Rectal smooth muscle tissue (tissue), 1 donor: Measurements from ENCODE around the gene MARS1.

Source experiments
- H3K27ac ChIP-seq: one replicate; pipeline ENCODE4 v1.7.0; 2013; ENCODE audit warnings: low read depth, low read length, inconsistent platforms
- H3K27me3 ChIP-seq: one replicate; pipeline ENCODE4 v1.7.0; 2013; ENCODE audit warnings: low read length; ENCODE audit not compliant: control insufficient read depth, insufficient read depth
- H3K36me3 ChIP-seq: one replicate; pipeline ENCODE4 v1.7.0; 2013; ENCODE audit warnings: low read length; ENCODE audit not compliant: control insufficient read depth, insufficient read depth
- H3K4me1 ChIP-seq: one replicate; pipeline ENCODE4 v1.7.0; 2013; ENCODE audit warnings: low read length; ENCODE audit not compliant: control insufficient read depth, insufficient read depth
- H3K4me3 ChIP-seq: one replicate; pipeline ENCODE4 v1.7.0; 2013; ENCODE audit warnings: low read length
- H3K9ac ChIP-seq: one replicate; pipeline ENCODE4 v1.7.0; 2013; ENCODE audit warnings: low read length

The MARS1 gene

DNA sequence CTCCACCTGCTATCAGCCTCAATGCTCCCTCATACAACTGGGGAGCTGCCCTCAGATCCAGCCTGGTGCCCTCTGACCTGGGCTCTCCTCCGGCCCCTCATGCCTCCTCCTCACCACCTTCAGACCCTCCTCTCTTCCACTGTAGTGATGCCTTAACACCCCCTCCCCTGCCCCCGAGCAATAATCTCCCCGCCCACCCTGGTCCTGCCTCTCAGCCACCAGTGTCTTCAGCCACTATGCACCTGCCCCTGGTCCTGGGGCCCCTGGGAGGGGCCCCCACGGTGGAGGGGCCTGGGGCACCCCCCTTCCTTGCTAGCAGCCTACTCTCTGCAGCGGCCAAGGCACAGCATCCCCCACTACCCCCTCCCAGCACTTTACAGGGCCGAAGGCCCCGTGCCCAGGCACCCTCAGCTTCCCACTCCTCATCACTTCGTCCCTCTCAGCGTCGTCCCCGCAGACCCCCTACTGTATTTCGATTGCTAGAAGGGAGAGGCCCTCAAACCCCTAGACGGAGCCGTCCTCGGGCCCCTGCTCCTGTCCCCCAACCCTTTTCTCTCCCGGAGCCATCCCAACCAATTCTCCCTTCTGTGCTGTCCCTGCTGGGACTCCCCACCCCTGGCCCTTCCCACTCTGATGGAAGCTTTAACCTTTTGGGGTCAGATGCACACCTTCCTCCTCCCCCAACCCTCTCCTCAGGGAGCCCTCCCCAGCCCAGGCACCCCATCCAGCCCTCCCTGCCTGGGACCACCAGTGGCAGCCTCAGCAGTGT lies 37.9 kb downstream of the MARS1 start:
- H3K27me3 ChIP-seq: no peaks in the 10 kb centered on the region
- H3K4me3 ChIP-seq: no peak overlapping the region
- H3K36me3 ChIP-seq: peaks cover 26% of the 10 kb centered on the region
- H3K9ac ChIP-seq: no peak overlapping the region
- H3K27ac ChIP-seq: no peak overlapping the region
- peaks cover 24% of the 10 kb centered on the region for H3K4me1 ChIP-seq

DNA sequence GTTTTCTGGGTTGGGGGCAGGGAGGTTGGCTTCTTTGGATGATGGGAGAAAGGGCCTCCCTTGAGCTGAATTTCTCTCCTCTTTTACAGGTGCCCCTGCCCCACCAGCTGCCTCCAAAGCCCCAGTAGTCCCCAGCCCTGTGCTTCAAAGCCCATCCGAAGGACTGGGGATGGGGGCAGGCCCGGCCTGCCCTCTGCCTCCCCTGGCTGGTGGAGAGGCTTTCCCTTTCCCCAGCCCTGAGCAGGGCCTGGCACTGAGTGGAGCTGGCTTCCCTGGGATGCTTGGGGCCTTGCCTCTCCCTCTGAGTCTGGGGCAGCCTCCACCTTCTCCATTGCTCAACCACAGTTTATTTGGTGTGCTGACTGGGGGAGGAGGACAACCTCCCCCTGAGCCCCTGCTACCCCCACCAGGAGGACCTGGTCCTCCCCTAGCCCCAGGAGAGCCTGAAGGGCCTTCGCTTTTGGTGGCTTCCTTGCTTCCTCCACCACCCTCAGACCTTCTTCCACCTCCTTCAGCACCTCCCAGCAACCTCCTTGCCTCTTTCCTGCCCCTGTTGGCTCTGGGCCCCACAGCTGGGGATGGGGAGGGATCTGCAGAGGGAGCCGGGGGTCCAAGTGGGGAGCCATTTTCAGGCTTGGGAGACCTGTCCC lies 38.7 kb downstream of the MARS1 start:
- Histone ChIP-seq H3K4me3 (no peak overlapping the region), H3K4me1 (peaks cover 16% of the 10 kb centered on the region), H3K27ac (no peak overlapping the region), H3K9ac (no peak overlapping the region), H3K36me3 (peaks cover 30% of the 10 kb centered on the region), H3K27me3 (no peaks in the 10 kb centered on the region)

DNA sequence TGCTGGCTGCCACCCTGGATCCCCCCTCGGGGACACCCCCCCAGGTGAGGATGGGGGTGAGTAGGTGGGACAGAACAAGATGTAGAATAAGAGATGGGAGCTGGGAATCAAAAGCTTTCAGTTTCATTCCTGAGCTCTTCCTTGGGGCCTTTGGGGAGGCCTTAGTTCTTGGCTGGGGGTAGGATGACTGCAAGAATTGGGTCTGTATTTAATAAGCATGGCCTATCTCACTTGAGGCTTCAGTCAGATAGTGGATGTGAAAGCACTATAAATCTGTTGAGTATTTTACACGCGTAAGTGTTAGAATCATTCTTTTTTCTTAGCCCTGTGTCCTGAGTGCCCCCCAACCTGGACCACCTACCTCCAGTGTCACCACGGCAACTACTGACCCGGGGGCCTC lies 39.3 kb downstream of the MARS1 start:
- Histone ChIP-seq H3K27ac (no peak overlapping the region), H3K4me1 (peaks cover 10% of the 10 kb centered on the region), H3K36me3 (peaks cover 36% of the 10 kb centered on the region)

DNA sequence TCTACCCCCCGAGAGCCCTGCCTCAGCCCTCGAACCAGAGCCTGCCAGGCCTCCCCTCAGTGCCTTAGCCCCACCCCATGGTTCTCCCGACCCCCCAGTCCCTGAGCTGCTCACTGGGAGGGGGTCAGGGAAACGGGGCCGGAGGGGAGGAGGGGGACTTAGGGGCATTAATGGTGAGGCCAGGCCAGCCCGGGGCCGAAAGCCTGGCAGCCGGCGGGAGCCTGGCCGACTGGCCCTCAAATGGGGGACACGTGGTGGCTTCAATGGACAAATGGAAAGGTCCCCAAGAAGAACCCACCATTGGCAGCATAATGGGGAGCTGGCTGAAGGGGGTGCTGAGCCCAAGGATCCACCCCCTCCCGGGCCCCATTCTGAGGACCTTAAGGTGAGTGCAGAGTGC lies 40.3 kb downstream of the MARS1 start:
- Histone ChIP-seq H3K4me3 (no peak overlapping the region), H3K9ac (no peak overlapping the region), H3K27me3 (no peaks in the 10 kb centered on the region), H3K4me1 (peaks cover 10% of the 10 kb centered on the region), H3K27ac (no peak overlapping the region), H3K36me3 (peaks cover 46% of the 10 kb centered on the region)

More for the DNA sequence above, 39.3 kb downstream of the MARS1 start:
- Histone ChIP-seq H3K27me3 (no peaks in the 10 kb centered on the region), H3K4me3 (no peak overlapping the region), H3K9ac (no peak overlapping the region)

DNA sequence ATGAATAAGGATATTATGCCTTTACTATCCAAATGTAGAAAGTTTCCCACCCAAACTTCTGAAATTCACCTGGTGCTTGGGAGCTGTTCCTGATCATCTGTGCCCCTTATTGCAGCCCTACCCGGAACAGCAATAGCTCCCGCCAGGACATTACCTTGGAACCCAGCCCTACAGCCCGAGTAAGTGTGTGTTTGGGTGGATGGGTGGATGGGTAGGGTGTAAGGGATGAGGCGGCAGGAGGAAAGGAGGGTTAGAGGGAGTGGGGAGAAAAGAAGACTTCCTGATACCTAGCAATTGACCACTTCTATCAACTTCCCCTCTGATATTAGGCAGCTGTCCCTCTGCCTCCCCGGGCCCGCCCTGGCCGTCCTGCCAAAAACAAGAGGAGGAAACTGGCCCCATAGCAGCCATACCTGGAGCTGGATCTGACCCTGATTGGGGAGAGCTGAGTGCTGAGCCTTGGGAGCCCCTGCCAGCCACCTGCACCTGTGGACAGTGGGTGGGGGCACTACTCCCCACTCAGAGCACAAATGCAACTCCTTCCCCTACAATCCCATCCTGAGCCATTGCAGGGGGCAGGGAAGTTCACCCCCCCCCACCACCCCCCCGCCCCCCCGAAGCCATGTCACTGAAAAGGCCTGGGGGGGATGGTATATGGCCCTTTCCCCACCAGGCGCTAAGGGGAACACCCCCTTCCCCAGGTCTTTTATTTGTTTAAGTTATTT lies 41.1 kb downstream of the MARS1 start:
- Histone ChIP-seq H3K4me3 (no peak overlapping the region), H3K36me3 (peaks cover 51% of the 10 kb centered on the region), H3K4me1 (peaks cover 3% of the 10 kb centered on the region), H3K27ac (no peak overlapping the region), H3K9ac (no peak overlapping the region), H3K27me3 (no peaks in the 10 kb centered on the region)

DNA sequence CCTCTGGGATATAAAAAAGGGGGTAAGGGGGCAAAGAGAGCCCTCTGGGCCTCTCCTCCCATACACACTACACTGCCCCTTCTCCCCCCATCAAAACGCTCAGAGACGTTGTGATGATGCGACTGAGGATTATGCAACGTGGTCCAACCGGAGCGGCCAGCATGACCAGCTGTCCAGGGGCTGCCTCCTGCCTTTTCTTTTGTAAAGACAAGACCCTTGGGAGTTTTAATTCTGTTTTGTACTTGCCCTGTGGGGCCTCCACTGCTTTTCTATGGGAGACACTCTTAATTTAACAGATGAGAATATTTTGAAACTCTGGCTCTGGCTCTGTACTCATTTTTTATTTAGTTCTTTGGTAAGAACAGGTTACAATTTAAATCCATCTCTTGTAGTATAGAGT lies 42.0 kb downstream of the MARS1 start:
- Histone ChIP-seq H3K27ac (no peak overlapping the region), H3K36me3 (peaks cover 58% of the 10 kb centered on the region)

DNA sequence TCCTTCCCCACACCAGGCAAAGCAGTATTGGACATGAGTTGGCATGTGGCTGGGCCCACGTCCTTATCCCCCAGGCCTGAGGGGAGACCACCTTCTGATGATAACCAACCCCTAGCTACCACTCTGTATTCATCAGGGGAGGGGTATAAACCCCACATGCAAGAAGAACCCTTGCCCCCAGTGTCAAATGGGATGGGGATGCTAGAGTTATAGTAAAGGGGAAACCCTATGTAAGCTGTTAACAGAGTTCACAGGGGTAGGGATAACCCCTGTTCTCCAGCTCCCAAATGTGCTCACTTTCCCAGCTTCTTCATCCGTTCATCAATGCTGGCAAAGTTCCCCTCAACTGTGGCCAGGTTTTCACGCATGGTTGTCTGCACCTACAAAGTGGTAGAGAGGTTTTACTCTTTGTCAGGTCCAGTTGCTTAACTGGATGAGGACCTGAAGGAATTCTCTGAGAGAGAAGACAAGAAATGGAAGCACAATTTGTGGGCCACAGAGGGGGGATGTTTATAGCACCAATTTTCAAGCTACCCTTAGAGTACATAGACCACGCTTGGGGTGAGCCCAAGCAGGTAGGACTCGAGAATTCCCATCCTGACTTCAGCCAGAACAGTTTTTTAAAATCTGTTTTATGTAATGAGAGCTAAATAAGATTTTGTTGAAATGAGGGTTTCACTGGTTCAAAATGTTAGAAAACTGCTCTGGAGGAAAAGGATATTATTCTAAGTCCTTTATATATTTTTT lies 42.7 kb downstream of the MARS1 start:
- no peak overlapping the region for H3K27ac ChIP-seq
- H3K4me1 ChIP-seq: no peaks in the 10 kb centered on the region
- H3K27me3 ChIP-seq: no peaks in the 10 kb centered on the region
- H3K36me3 ChIP-seq: peaks cover 61% of the 10 kb centered on the region
- H3K9ac ChIP-seq: no peak overlapping the region
- no peak overlapping the region for H3K4me3 ChIP-seq

More for the DNA sequence above, 42.0 kb downstream of the MARS1 start:
- Histone ChIP-seq H3K4me1 (no peaks in the 10 kb centered on the region), H3K4me3 (no peak overlapping the region), H3K27me3 (no peaks in the 10 kb centered on the region), H3K9ac (no peak overlapping the region)

DNA sequence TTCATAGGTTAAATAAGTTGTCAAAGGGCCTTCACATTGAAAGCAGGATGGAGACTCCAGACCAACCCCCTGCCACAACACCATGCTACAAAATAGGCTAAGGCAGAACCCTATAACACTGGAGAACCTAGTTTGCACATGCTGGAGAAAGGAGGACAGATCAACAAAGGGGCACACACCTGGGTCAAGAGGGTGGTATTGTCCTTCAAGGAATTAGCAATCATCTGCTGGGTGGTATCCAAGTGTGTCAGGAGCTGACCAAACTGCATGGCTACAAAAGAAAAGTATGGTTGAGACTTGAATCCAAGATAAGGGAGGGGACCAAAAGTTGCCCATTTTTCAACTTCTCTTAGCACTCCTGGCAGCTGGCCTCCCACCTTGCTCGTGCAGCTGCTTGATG lies 44.0 kb downstream of the MARS1 start:
- H3K27ac ChIP-seq: no peak overlapping the region

DNA sequence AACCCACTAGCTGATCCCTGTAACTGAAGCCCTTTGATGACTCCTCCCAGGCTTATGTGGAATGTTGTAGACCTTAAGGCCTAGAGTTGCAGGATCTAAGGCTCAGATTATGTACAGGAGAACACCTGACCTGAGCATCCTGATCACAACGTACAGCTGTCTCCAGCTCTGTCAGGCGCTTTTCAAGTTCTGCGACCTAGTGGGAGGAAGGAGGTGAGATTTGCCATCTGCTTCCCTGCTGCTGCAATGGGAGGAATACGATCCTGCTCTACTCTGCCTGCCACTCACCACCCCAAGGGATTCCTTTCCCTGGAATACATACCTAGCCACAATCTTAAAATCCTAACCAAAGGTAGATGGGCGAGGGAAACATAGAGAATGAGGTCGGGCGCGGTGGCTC lies 45.2 kb downstream of the MARS1 start:
- H3K36me3 ChIP-seq: peaks cover 53% of the 10 kb centered on the region
- H3K4me1 ChIP-seq: no peaks in the 10 kb centered on the region

More for the DNA sequence above, 44.0 kb downstream of the MARS1 start:
- no peak overlapping the region for H3K9ac ChIP-seq
- H3K36me3 ChIP-seq: peaks cover 56% of the 10 kb centered on the region
- H3K4me3 ChIP-seq: no peak overlapping the region
- no peaks in the 10 kb centered on the region for H3K4me1 ChIP-seq
- no peaks in the 10 kb centered on the region for H3K27me3 ChIP-seq

DNA sequence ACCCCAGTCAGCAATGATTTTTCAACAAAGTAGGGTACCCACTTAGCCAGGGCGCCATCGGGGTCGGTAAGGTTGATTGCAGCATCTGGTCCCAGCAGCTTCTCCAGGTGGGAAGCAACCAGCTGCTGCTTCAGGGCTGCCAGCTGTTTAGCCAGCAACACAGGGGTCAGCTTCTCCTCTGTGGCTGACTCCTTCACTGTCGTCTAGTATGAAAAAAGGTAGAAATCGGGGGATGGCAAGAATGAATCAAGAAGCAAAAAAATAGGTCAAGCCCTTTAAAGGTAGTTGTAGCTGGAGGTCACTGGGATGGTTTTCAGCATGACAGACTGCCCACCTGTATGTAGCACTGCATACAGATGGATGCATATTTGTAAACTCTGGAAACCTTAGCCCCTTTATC lies 46.4 kb downstream of the MARS1 start:
- no peak overlapping the region for H3K4me3 ChIP-seq
- no peak overlapping the region for H3K27ac ChIP-seq
- no peaks in the 10 kb centered on the region for H3K27me3 ChIP-seq
- H3K9ac ChIP-seq: no peak overlapping the region
- H3K4me1 ChIP-seq: no peaks in the 10 kb centered on the region
- H3K36me3 ChIP-seq: peaks cover 57% of the 10 kb centered on the region

More for the DNA sequence above, 45.2 kb downstream of the MARS1 start:
- no peaks in the 10 kb centered on the region for H3K27me3 ChIP-seq
- H3K9ac ChIP-seq: no peak overlapping the region
- no peak overlapping the region for H3K4me3 ChIP-seq
- H3K27ac ChIP-seq: no peak overlapping the region

DNA sequence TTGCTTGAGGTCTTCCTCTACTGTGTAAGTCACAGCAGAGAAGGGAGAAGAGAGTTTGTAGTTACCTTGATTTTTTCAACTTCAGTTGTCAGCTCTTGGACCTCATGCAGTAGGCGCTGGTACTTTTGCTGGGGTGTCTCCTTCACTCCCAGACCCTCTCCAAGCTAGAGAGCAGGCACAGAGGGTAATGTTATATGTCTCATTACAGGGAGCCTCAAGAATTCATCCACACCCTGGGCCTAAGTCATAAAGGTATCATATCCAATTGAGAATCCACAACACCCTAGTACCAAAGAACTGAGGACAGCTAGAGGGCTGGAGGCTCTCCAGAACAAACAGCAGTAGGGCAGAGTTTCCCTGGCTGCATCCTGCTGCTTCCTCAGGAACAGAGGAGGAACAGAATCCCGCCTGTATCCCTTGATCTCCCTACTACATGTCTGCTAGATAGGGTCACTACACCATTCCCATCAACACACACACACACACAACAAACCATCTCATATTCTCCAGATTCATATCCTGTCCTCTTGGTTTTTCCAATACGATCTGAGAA lies 47.2 kb downstream of the MARS1 start:
- Histone ChIP-seq H3K9ac (no peak overlapping the region), H3K36me3 (peaks cover 51% of the 10 kb centered on the region), H3K4me1 (no peaks in the 10 kb centered on the region), H3K27ac (no peak overlapping the region), H3K4me3 (no peak overlapping the region), H3K27me3 (no peaks in the 10 kb centered on the region)
